NOMO-1 (cell line): ENCODE results near the gene TNFSF8.

Experiments
- DNase-seq, 2 experiments: peaks; one replicate each; lab custom pipeline; 2025; ENCODE audit not compliant: unreplicated experiment in 2 of 2; lab: John Stamatoyannopoulos, UW

The TNFSF8 gene

DNA sequence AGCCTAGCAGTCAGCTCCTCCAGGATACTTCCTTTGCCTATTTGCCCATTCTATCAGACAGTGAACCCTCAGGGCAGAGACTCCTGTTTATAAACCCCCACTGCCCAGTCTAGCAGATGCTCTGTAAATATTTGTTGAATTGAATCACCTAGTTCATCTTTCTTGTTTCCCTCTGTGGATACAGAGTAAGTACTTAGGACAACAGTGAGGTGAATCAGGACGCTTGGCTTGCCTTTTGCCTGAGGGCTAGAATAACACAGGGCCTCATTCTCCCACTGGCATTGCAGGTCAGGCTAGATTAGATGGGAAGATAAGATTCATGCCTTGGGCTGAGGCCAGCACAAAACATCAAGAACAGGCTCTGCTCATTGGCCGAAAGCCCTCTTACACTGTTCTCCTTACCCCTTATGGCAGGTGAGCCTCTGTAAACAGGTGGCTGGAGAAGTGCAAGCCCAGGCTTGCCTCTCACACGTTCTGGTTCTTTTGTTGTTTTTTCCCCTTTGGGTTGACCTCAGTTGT, 22.2 kb downstream of the TNFSF8 start:
- no peak for DNase-seq

DNA sequence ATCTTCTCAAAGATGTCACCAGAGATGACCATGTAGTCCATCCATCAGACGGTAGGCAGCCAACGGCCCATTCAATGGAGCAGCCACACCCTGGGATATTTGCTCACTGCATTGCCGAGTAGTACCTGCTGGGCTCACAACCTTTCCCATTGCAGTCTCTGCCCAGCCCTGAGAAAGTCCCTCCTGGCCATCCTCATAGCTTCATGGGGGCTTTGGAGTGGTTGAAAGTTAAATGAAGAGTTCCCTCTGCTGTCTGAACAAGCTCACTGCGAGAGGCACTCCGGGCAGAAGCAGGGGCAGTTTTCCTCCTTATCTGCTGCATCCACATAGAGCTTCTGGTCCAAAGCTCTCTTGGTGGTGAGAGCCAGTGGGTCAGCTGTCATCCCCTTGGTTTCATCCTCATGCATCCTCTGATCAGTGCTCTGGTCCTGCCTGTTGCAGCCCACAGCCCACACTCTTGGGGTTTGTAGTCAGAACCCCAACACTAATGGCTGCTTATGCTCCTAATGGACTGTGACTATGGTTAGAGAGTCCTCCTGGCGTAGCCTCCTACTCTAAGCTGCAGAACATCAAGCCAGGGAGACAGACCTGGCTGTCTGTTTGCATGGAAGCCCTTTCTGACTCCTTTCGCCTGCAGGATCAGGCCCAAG, 23.3 kb downstream of the TNFSF8 start:
- DNase-seq = no peak

DNA sequence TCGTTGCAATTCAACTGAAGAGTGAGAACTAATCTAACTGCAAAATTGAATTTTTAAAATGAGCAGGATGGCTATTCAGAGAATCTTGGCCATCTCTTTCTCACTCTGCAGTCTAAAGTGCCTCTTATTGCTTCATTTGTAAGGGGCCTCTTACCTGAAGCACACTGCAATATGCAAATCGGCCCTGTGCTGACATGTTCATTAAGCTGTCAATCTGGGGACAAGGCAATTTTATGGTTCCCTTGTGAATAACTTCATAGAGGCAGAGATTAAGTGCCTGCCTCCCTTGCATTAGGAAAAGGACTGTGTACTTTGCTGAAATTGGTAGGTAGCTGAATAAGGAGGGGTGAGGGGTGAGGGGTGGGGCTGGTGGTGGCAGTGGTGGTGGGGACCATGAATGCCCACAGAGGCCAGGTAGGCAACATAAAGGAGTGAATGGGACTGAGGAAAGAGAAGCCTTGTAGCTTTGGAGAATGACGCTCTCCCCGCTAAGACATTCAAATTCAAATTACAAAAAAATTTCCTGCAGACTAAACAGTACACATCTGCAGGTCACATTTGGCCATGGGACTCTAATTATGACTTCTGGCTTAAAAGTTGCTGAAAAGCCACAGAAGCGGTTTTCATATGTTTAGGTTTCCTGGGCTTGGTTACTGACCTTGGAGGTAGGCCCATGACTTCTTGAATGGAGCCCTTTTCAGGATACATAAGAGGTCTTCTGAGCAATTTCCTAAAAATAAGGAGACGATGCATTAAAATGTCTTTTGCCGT, 25.0 kb downstream of the TNFSF8 start:
- DNase-seq = no peak

GRCh38 chr9:114902786-114903524, 27.4 kb downstream of the TNFSF8 start:
- DNase-seq = no peak

DNA sequence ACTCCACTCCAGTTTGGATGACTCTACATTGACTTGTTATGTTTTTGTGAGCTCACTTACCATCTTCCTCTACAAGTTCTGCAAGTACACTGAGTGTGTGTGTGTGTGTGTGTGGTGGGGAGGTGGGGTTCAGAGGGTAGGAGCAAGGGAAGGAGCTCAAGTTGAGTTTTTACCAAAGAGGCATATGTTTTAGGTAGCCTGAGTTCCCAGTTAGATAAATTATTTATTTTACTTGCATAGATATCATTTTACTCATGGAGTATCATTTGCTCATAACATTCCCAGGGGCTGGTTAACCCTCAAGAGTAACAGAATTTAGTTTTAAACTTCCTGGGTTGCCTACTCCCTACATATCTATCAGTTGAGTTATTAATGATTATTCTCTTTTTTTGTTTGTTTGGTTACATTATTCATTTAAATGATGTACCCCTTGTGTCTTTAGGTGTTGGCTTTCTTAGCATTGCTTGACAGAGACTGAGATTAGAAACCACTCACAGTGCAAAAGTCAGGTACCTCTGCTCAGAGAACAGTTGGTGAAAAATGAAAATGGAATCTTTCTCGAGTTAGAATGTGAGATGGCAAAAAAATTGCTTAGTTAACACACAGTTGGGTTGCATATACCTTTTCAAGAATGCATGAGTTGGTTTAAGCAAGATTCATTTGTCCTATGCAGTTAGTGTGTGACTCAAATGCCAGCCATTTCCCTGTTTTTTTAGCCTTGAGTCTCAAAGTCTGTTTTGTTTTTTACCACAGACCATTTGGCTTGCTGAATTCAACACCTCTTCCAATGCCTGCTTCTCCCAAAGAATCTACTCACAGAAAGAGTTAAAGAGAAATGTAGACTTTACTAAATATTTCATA, 29.2 kb downstream of the TNFSF8 start:
- no peak for DNase-seq

DNA sequence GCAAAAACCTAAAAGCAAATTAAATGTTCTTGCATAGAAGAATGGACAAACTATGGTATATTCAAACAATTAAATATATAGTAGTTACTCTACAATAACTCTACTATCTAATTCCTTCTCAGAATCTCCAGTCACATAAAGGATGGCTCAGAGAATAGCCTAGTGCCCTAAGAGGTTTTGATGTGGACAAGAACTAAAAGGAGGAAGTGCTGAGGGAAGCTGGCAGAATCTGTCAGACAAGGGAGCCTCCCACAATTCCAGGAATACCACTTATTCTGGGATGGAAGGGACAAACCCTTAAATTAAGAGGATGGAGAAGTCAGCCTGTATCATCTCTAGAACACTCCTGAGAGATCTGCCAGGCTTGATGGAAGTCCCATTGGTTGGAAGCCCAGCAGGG, 30.4 kb downstream of the TNFSF8 start:
- no peak for DNase-seq

DNA sequence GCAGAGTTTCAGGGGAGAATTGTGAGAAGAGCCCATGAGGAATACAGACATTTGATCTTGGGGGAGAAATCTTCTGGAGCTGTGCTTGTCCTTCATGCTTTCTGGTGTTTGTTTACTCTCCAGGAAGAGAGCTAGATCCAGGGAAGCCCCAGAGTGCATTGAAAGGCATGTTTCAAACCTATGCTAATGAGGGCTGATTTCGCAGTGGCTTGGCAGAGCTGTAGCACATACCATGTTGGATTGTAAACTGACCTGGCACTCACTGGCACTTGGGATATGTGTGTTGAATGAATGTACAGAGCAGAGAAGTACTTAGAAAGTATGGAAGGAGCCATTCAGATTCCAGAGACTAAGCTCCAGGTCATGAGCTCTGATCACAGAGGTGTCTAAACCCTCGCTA, 30.9 kb downstream of the TNFSF8 start:
- DNase-seq = no peak

DNA sequence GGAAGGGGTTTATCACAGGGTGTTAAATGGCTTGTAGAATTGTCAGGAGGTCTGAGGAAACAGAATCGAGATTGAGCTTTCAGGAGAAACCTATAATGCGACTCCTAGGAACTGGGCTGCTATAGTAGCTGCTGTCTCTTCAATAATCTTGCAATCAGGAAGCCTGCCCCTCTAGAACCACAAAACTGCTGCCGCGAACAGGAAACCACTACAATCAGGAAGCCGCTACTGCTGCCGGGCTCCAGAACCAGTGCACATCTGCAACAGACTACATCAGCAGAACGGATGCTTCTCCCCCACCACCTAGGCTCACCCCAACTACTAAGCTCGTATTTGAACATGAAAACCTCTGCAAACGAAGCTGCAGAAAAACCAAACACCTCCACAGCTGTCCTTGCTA, 31.6 kb downstream of the TNFSF8 start:
- DNase-seq = peak; percentile 83 to 92

DNA sequence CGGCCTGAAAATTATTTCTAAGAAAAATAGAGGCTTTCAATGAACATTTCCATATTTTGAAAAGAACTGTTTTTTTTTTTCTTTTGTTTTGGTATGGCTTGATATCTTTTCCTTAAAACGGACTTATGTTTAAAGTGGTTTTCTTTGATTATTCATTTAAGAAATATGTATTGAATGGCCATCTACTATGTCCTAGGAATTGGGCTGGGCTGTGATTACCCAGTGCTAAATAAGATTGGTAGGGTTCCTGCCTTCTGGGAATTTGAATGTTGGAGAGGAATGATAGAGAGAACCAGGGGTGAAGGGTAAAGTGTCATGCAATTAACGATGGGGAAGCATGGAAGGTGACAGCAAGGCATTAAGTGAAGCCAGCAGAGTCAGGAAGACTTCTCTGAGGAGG, 33.2 kb downstream of the TNFSF8 start:
- no peak for DNase-seq

DNA sequence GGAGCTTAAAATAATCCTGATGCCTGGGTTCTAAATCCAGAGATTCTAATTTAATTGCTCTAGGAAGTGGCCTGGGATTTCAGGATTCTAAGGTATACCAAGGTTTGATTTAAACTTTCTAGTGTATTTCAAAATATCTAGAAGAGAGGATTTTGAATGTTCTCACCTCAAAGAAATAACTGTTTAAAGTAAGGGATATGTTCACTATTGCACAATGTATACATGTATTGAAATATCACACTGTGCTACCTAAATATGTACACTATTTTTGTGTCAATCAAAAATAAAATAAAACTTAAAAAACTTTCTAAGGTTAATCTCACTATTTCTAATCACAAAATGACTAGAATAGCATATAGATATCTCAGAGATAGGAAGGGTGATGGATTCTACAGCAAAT, 34.0 kb downstream of the TNFSF8 start:
- DNase-seq = no peak

DNA sequence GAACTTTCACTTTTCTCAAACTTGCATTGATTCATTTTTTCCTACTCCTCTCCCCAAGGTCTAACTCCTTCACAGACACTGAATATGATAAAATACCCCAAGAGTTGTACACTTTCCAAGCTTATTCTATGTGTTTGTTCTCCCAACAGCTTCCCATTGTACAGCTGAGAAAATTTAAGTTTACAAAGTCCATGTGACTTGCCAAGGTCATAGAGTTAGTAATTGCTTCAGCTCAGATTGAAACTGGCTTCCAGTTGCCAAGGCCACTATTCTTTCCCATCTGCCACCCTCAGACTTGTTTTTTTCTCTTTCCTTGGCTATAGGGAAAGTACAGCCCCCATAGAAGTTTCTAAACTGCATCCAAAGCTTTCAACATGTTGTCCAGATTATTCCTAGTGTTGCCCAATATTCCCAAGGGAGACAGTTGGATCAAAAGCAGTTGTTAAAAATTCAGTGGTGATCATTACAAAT, 34.8 kb downstream of the TNFSF8 start:
- DNase-seq = no peak

DNA sequence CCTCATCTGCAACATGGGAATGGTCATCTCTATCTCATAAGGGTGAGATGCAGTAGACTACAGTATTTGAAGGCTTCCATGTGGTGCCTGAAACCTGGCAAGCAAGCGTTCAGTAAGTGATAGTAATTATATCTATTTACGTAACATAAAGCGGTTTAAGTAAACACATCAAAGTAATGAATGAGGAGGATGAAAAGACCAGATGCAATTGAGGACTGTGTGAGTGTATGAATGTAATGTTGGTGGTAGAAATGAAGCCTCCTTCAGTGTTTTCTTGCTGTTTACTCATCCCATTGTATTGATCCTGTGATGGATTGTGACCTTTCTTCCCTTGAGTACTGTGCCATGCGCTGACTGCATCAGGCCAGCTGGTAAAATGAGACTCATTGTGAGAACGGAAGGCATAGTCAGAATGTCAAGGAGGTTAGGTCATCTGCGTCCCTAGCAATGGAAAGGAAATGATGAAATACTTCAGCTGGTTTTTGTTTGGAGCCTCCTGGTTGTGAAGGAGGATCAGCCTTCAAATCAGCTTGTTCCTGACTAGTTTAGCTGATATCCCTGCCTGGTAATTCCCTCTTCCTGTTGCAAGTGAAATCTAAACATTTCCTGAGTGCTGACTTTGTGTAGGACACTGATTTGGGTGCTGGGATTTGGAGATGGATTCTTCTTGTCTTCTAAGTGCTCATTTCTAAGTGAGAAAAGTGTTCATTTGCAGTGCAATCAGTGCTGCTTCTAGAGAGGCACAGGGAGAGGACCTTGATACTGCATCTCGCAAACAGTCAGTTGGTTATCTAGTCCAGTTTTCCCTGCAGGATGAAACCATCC, 35.6 kb downstream of the TNFSF8 start:
- peak; percentile 25 to 63 for DNase-seq

DNA sequence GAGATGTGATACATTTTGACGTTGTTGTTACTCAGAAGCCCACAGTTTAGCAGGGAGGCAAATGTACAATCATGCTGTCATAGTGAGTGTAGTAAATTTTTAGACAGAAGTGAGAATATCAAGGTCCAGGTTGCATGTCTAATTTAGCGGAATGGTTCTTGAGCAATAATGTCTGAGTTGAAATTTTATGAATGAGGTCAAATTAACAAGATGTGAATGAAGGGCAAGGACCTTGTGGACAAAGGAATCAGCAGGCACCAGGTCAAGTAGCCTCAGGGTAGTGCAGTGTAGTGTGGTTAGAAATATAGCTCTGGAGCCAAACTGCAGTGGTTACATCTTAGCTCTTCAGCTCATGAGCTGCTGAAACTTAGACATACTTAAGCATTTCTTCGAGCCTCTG, 36.2 kb downstream of the TNFSF8 start:
- DNase-seq = no peak

DNA sequence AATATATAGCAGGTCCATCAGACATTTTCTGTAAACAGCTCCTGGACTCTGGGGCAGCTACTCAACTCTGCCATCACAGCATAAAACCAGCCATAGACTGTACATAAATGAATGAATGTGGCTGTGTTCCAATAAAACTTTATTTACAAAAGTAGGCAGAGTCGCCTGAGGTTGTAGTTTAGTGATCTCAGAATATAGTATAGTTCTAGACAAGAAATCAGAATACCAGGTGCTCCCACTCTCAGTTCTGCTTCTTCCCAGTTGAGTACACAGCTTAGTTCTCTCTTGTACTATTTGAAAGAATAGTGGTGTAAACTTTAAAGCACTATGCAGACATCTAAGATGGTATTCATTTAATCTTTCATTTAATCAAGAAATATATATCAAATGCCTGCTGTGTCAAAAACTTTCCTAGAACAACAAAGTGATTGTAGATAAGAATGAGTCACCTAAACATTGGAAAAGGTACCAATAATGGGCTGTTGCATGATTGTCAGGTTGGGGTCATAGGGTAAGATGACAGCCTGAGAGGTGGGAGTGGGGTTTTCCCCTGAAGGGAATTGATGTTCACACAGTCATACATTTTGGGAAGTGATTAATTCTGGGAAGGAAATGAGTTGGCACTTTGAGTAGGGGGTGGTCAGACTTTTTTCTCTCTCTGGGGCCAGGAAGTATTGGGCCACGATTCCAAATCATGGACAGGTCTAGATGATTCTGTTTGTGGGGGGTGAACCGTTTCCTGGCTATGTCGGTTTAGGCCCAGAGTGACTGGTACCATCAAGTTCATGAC, 37.0 kb downstream of the TNFSF8 start:
- peak in 1 of 2 experiments; percentile 40 for DNase-seq

GRCh38 chr9:114889802-114890224, 40.6 kb downstream of the TNFSF8 start:
- DNase-seq = no peak

DNA sequence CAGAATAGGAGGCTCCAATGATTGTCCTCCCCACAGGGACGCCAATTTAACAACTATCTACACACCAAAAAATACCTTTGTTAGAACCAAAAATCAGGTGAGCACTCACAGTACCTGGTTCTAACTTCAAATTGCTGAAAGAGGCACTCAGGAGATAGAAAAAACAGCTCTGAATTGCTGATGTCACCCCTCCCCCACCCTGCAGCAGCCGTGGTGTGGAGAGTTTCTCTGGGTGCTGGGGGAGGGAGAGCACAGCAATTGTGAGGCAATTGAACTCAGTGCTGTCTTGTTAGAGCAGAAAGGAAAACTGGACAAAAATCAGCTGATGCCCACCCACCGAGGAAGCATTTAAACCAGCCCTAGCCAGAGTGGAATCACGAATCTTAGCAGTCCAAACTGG, 41.8 kb downstream of the TNFSF8 start:
- no peak for DNase-seq

- no peak for DNase-seq
Measured at GRCh38 chr9:114887963-114888362, 42.4 kb downstream of the TNFSF8 start.

- no peak for DNase-seq
Measured at GRCh38 chr9:114884787-114885452, 45.5 kb downstream of the TNFSF8 start.
